HTERT RPE-1 (cell line): ENCODE measurements around the gene TMEM131L.
"Not testable (repeated sequence)": the region's sequence is repeated elsewhere in the genome, so short reads cannot be mapped to it uniquely, and the experiment has no call there.

ENCODE experiments used
- in situ Hi-C: fragments of 300-500 bp; cut with MboI; formaldehyde crosslinking; loops from 4 replicates; pipeline ENCODE4 v1.14.3; 2020; ENCODE audit warnings: low sequenced_read_pairs

The TMEM131L gene

DNA sequence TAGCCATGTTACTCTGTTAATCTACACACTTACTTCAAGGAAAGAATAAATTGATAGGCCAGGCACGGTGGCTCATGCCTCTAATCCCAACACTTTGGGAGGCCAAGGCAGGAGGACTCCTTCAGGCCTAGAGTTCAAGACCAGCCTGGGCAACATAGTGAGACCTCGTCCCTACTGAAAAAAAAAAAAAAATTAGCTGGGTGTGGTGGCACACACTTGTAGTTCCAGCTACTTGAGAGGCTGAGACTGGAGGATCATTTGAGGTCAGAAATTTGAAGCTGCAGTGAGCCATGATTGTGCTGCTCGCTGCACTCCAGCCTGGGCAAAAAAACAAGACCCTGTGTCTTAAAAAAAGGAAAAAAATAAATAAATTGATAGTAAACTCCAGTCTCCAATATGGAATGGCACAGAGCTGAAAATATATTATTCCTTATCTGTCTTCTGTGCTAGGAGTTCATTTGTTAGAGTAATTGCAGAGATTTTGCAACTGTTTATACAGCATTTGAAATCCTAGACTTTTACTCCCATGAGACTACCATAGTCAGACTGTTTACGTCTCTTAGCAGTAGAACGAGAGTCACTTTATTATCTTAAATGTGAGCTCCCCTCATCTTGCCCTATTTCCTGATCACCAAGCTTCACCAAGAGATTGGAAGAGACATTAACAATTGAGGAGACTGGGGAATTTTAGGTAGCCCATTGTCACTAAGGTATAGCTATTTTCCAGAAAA lies 18.8 kb upstream of the TMEM131L start:
- in situ Hi-C loops = no loop called here

DNA sequence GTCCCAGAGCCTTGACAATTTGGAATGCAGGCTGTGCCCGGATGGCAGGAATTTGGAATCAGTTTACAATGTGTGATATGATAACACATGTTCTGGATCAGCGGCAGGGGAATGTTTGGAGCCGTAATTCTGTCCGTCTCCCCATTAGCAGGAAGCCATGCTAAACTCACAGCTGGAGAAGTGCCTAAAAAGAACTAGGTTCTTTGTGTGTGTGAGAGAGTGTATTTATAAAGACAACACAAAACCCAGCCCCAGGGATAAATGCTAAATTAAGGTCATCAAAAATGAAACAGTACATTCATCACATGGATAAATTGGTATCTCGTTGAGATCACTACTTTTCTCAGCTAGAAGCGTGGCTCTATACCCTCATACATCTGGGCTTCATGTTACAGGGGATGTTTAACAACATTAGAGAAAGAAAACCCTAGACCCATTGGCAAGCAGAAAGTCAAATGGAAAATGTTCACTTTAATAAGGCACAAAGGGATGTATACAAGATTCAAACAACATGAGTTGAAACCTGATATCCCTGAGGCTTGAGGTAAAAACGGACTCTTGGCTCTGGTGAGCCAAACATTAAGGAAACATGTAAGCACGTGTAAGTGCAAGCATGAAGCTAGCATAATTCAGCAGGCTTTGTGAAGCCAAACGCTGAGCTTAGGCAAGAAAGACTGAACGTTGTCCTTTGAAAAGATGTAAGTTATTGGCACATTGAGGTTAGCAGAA lies 18.0 kb upstream of the TMEM131L start:
- in situ Hi-C loops = no loop called here

DNA sequence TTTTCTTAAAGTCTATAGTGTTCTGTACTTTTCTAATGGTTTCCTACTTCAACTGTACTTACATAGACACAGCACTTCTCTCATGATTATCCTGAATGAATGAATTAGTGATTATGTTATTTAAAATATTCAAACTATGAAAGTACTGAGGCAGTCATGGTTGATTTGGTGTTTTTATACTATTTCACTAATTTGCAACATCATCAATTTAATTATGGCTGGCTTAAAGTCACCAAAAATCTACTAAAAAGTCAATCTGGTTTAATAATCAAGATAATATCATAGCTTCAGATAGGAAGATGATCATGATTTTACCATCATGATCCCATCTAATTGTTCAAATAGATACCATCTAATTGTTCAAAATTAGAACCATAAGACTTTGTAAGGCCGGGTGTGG lies 16.8 kb upstream of the TMEM131L start:
- in situ Hi-C loops = no loop called here

DNA sequence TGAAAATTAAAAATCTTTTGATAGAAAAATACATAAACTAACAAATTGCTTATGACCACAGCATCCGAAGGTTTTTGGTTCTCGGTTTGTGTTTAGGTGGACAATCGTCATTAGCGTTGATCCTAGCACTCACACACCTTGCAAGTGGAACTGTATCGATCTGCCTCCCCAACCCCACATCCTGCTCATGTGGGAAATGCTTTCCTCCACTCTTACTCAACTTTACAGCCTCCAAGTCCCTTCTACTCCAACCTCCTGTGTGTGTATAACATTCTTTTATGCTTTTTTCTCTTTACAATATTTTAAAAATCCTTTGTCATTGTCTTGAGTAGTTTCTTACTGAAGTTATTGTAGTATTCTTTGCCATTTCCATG lies 15.6 kb upstream of the TMEM131L start:
- in situ Hi-C loops = no loop called here

DNA sequence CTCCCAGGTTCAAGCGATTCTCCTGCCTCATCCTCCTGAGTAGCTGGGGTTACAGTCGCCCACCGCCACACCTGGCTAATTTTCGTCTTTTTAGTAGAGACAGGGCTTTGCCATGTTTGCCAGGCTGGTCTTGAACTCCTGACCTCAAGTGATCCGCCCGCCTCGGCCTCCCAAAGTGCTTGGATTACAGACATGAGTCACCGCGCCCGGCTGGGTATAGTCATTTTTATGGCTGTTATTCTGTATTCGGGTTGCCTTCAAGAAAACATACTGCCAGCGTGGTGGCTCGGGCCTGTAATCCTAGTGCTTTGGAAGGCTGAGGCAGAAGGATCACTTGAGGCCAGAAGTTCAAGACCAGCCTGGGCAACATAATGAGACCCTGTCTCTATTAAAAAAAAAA lies 15.0 kb upstream of the TMEM131L start:
- in situ Hi-C loops = not testable (repeated sequence)

DNA sequence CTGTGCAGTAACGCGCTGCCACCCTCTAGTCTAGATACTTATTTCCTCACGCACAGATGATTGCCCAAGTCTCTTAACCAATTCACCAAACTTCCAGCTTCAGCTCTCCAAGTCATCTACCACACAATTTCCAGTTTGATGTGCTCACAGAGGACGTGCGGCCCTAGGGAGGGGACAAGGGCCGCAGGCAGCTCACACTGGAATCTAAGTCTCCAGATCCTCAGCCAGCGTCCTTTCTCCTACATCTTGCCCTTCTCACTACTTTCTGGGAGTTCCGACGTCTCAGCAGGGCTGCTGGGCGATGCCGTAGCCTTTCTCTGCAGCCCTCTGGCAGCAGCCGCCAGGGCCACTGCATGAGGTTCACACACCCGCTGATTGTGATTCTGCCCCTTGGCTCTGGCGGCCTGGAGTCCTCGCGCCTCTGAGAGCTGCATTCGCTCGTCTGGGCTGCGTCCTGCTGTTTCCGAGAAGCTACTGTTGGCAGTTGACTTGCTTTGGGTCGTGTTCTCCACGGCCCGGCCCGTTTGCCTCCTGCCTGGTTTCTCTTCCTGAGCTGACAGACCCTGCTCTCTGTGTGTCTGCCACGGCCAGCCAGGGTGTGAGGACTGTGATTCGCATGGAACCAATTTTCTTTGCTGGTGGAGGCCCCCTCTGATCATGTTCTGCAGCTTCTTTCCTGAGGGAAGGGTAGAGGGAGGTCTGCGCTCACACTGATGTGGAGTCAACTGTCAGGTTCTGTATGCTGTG lies 14.1 kb upstream of the TMEM131L start:
- in situ Hi-C loops = no loop called here

DNA sequence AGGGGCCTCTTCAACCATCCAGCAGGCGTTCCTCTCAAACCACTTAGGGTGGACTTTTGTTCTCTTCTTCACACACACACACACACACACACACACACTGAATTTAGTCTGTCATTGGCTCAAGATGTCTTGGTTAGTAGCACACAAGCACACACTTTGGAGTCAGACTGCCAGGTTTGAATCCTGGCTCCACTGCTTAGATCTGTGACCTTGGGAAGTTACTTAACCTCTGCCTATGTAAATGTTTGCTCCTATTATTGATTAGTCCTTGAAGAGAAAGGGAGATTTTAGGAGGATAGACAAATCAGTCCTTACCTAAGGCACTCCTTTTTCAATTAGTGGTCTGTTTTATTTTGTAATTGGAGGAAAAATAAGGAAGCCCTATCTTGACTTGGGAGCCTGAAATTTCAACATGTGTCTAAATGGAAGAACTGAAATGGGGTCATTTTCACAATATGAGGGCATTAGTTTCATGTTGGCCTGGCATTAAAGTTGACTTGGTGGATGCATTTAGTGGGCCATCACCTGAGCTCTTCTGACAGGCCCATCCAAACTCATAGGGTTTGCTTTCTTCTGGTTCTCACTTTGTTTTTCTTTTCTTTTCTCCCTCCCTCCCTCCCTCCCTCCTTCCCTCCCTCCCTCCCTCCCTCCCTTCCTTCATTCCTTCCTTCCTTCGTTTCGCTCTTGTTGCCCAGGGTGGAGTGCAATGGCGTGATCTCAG lies 13.3 kb upstream of the TMEM131L start:
- in situ Hi-C loops = no loop called here

DNA sequence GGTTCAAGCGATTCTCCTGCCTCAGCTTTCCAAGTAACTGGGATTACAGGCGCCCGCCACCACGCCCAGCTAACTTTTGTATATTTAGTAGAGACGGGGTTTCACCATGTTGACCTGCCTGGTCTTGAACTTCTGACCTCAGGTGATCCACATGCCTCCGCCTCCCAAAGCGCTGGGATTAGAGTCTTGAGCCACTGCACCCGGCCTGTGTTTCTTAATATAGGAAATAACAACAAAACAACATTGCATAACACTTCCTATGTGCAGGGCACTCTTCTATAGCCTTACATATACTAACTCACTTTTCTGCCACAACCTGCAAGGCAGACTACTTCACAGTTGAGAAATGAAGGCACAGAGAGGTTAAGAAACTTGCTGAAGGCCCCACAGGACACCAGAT lies 12.8 kb upstream of the TMEM131L start:
- in situ Hi-C loops = no loop called here

DNA sequence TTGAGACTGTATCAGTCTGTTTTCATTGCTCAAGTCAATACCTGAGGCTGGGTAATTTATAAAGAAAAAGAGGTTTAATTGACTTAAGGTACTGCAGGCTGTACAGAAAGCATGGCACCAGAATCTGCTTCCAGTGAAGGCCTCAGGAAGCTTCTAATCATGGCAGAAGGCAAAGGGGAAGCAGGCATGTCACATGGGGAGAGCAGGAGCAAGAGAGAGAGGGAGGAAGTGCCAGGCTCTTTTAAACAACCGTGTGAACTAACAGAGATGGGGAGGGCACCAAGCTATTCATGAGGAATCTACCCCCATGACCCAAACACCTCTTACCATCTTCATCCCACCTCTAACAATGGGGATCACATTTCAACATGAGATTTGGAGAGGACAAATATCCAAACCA lies 7.2 kb upstream of the TMEM131L start:
- in situ Hi-C loops = no loop called here

DNA sequence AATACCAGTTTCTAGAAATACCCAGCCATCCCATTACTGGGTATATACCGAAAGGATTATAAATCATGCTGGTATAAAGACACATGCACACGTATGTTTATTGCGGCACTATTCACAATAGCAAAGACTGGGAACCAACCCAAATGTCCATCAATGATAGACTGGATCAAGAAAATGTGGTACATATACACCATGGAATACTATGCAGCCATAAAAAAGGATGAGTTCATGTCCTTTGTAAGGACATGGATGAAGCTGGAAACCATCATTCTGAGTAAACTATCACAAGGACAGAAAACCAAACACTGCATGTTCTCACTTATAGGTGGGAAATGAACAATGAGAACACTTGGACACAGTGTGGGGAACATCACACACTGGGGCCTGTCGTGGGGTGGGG lies 4.6 kb upstream of the TMEM131L start:
- in situ Hi-C loops = not testable (repeated sequence)

DNA sequence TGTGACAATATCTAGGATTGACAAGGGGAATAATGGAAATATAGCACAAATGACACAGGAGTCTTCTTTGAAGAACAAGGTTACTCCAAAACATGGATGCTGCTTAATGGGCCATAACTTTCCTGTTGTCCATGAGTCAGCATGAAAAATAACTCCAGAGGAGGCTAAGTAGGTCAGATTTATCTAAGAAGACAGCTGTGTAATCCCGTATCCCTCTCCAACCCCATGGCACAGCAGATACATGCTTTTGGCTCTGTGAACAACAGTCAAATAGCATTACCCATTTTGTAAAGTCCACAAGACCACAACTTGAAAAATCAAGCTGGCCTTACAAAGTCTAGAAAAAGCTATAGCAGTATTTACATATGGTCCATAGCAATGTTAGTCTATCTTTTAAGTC lies 2.1 kb upstream of the TMEM131L start:
- in situ Hi-C loops = no loop called here

DNA sequence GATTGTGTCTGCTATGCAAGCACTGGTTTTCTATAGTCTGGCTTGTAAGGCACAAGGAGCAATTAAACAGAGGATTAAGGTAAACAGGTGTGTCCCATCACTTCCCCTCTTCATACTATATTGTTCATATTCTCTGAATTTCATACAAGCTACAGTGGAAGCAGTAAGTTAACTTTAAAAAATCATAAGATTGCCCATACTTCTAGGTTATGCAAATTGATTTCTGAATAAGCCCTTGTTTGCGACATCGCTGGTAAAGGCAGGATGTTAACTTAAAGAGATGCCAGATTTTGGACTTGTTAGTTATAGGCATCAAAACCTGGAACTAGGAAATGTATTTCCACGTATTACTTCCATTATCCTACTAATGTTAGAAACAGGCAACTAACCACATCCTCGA lies 1.0 kb upstream of the TMEM131L start:
- in situ Hi-C loops = no loop called here

DNA sequence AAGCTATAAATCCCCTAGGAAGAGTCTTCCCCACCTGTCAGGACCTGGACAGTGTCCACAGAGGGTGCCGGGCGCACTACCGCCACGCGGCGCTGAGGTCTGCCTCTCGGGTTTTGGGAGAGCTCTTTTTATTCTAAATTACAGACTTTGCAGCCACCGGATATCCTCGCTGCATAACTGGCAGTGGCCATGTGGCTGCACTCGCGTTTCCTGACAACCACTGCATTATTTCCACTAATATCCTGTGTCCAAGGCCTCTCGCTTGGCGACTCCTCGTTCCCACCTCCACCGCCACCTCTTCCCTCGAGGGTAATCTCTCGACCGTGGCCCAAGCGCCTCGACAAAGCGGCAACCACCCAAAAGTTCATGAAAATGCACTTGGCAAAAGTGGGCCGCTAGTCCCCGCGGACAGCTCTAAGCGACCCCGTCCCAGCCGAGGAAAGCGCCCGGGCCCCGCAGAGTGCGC lies 512 bp upstream of the TMEM131L start:
- in situ Hi-C loops = no loop called here

DNA sequence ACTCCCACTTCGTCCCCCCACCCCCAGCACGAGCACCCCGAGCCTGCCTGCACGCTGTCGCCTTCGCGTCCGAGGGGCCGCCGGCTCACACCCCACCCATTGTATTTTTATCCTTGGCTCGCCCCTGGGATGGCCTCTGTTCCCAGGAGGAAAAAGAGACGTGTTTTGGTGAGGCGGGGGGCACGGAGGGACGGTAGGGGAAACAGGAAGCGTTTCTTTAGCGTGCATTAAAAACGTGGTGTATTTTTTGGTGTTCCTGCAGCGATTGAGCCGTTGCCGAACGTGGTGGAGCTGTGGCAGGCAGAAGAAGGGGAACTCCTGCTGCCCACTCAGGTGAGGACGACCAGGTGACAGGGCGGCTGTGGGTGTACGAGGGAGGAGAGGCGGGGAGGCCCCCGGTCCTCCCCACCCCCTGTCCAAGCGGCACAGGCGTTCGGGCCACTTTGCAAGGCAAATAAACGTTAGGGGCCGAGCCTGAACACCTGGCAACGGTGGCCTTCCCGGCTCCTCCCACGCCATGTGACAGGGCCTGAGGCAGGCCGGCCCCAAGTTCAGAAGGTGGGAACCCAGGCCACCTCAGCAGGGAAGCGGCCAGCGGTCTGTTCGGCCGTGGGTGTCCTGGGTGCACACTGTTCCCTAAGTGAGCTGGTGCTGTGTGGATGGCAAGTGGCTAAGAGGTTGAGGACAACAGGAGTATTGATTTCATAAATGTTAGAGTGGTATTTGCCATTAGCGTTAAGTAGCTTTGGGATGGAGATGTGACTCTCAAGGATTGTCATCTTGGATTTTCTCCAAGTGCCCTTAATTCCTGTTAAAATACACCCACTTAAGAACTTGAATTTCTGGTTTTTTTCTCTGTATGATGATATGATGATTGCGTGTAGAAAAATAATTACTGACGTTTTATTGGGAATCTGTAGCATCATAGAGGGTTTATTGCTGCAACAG lies 1.1 kb downstream of the TMEM131L start:
- in situ Hi-C loops = no loop called here

DNA sequence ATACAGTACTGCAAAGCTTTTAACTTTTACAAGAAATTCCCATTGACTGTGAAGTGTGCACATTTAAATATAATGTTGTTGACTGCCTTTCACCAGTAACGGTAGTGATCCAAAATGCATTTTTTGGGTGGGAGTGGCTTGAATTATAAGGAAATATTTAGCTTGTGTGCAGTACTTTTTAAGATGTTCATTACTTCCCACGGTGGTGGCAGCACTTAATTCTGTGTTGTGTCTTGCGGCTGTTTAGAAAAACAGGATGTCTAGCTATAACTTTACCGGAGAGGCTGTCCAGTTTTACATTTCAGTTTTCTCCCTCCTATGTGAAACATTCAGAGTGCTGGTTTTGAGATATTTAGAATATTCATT lies 1.7 kb downstream of the TMEM131L start:
- in situ Hi-C loops = no loop called here

DNA sequence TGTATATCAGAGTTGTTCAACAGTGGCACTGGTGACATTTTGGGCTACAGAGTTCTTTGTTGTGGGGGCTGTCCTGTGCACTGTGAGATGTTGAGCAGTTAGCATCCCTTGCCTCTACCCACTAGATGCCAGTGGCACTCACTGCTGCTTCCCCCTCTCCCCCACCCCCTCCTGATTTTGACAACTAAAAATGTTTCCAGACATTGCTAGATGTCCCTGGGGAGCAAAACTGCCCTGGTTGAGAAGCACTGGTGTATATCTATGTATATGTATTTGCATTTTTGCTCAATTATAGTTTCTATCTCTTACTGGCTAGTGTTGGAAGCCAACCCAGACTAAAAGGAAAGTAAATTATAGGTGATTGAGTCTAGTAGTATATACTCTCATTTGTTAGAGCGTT lies 2.4 kb downstream of the TMEM131L start:
- in situ Hi-C loops = no loop called here

DNA sequence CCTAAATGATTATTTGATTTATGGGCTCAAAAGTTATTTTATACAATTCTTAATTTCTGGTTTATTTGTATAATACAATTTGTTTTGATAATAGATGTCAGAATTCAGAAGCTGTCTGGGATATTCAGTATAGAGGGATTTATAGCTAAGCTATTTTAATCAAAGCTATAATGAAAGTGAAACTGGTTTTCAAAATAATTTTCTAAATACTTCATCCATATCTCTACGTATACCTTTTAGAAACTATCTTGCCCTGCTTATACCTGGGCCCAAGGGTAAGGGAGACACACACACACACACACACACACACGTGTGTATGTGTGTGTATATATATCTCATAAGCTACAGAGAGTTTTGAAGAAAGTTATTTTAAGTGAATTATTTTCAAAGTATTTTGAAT lies 2.9 kb downstream of the TMEM131L start:
- in situ Hi-C loops = no loop called here

DNA sequence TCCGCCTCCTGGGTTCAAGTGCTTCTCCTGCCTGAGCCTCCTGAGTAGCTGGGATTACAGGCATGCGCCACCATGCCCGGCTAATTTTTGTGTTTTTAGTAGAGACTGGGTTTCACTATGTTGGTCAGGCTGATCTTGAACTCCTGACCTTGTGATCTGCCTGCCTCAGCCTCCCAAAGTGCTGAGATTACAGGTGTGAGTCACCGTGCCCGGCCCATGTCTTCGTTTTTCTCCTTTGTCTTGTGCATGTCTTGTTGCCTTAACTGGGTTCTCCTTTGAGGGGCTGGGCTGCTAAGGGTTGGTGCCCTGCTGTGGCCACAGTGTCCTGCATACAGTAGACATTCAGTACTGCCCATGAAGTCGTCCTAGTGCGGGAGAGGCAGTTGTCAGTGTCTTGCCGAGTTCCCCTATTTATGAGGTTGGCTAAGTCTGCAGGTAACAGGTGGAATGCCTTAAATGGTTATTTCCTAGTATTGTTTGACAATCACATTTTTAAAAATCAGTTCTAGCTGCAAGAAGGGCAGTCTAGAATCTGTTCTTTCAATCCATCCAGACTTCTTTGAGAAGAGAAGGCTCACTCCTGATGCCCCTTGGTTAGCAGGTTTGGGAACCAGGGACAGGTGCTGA lies 5.0 kb downstream of the TMEM131L start:
- in situ Hi-C loops = not testable (repeated sequence)

DNA sequence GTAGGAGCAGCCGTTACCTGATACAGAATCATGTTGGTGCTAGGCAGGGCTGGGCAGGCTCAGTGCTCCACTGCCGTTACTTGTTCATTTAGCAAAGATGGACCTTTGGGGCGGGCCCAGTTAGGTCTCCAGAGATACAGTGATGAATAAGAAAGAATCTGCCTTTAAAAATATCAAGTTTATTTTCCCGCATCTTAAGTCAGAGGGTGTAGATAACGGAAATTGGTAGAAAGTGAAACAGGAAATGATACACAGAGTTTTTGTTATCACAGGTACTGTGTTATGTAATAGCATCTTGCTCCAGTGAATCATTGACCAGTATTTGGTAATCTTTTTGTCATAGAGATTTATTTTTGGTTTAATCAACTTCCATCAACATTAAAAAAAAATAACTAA lies 5.5 kb downstream of the TMEM131L start:
- in situ Hi-C loops = no loop called here
